ENCODE measurements around the gene EDDM13.
"Not testable (repeated sequence)": the region's sequence is repeated elsewhere in the genome, so short reads cannot be mapped to it uniquely, and the experiment has no call there.

Gene EDDM13

DNA sequence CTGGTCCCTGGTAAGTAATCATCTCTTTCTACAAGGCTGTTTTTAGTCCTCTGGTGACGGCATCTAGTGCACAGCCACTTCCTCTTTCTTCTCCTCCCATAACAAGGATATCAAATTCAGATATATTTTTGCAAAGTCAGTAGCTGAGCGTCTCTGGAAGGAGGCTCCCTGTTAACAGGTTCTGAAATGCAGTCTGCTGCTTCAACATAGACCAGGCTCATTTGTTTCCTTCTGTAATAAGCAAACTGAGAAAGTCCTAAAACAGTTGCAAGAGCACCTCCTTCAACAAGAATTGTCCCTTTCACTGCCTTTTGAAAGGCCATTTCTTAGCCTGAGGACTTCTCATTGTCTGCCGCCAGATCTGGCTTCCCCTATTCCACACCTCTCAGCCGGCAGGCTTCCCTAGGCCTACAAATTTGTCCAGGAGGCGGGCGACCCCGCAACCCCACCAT is 49.5 kb downstream of the EDDM13 start:
- peak; percentile 54 for DNase-seq

DNA sequence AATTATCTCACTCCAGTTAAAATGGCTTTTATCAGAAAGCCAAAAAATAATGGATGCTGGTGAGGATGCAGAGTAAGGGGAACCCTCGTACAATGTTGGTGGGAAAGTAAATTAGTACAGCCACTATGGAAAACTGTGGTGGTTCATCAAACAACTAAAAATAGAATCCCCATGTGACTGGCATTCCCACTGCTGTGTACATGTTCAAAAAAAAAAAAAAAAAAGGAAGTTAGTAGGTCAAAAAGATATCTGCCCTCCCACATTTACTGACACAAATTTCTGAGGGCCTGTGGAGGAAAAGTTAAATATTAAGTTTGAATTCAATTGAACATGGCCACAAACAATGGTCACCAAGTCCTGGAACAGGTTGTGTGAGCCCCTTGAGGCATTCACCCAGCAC is 51.9 kb downstream of the EDDM13 start:
- no peak for DNase-seq

DNA sequence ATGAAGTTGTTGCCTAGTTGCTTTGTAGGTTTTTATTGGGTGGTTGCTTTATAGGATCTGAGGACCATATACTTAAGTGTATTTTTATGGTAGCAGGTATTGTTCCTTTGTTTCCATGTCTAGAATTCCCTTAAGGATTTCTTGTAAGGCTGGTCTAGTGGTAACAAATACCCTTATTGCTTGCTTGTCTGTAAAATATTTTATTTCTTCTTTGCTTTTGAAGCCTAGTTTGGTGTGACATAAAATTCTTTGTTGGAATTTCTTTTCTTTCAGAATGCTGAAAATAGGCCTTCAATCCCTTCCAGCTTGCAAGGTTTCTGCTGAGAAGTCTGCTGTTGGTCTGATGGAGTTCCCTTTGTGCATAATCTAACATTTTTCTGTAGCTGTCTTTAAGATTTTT is 60.1 kb downstream of the EDDM13 start:
- no peak for DNase-seq

DNA sequence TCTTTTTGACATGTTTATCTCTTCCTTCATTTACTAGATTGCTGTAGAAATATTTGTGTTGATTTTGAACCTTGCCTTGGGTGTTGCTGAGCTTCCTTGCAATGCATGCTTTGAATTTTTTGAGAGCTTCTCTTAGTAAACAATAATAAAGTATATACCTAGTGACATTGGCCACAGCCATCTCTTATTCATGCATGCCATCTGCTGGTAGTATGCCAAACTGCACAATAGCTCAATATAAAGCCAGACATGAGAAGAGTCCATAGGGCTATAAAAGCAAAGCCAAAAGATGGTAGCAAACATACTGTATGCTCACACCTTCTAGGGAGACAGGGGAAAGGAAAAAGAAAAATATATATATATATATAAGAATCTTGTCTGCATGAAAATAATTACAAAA is 61.0 kb downstream of the EDDM13 start:
- peak; percentile 65 for DNase-seq

DNA sequence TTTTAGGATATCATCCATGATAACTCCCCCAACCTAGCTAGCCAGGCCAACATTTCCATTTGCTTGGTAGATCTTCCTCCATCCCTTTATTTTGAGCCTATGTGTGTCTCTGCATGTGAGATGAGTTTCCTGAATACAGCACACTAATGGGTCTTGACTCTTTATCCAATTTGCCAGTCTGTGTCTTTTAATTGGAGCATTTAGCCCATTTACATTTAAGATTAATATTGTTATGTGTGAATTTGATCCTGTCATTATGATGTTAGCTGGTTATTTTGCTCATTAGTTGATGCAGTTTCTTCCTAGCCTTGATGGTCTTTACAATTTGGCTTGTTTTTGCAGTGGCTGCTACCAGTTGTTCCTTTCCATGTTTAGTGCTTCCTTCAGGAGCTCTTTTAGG is 62.8 kb downstream of the EDDM13 start:
- DNase-seq = not testable (repeated sequence)

DNA sequence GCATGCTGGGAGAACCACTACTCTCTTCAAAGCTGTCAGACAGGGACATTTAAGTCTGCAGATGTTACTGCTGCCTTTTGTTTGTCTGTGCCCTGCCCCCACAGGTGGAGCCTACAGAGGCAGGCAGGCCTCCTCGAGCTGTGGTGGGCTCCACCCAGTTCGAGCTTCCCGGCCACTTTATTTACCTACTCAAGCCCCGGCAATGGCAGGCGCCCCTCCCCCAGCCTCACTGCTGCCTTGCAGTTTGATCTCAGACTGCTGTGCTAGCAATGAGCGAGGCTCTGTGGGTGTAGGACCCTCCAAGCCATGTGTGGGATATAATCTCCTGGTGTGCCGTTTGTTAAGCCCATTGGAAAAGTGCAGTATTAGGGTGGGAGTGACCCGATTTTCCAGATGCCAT is 64.5 kb downstream of the EDDM13 start:
- DNase-seq = not testable (repeated sequence)

DNA sequence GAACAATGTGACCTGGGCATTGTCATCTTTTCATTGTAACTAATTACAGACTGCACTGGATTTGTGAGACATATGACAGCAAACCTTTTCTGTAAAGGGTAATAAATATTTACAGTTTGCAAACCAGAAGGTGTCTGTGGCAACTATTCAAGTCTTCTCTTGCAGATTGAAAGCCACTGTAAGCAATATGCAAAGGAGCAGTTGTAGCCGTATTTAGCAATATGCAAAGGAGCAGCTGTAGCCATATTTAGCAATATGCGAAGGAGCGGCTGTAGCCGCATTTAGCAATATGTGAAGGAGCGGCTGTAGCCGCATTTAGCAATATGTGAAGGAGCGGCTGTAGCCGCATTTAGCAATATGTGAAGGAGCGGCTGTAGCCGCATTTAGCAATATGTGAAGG is 66.5 kb downstream of the EDDM13 start:
- not testable (repeated sequence) for DNase-seq

DNA sequence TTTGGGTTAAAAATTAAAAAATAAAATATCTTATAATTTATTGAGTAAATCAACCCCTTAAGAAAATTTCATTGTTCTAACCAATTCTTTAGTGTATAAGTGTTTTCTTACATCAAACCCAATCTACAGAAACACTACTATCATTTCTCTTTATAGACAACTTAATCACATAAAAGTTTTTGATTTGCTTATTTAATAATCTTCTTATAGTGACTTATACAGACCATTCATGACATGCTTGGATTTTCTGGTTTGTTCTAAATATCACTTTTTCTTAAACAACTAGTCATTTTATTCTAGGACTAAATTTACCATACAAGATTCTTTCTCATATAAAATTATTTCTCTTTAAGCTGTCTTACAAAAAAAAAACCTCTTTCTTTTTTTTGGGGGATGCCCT is 69.4 kb downstream of the EDDM13 start:
- no peak for DNase-seq

DNA sequence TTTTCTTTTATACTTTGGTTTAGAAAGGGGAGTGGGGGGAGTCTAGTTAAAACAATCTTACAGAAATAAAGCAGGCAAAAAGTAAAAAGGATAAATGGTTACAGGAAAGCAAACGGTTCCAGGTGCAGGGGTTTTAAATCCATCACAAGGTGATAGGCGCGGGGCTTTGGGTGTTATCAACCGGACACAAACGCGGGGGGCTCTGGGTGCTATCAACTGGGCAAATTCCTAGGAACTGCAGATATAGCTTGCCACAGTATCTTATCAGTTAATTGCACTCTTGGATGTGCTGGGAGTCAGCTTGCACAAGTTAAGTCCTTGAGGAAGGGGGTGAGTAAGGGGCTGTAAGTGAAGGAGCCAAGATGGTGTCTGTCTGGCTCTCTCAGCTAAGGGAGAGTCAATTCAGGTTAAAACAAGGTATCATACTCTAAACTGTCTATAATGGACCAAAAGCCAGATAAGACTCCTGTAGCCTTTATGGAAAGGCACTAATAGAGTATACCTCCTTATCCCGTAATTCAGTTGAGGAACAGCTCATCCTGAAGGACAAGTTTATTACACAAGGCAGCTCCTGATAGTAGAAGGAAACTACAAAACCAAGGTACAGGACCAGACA is 74.7 kb downstream of the EDDM13 start:
- DNase-seq = no peak

DNA sequence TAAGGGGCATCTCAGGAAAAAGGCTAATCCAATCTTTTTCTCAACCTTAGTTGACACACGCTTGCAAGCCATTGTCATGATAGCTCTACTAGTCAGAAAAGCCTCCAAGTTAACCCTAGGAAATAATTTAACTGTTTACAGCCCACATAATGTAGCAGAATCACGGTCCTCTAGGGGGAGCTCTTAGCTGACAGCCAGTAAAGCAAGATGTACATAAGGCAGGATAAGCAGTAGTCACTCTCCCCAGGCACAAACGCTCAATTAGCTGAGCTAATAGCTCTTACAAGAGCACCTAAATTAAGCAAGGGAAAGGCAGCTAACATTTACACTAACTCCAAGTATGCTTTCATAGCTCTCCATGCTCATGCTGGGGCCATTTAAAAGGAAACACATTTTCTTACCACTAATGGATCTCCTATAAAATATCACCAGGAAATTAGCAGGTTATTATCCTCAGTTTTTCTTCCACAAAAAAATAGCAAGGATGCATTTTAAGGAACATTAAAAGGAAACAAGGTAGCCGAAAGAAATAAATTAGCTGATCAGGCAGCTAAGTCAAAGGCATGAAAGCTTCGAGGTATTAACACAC is 75.8 kb downstream of the EDDM13 start:
- peak; percentile 53 for DNase-seq

DNA sequence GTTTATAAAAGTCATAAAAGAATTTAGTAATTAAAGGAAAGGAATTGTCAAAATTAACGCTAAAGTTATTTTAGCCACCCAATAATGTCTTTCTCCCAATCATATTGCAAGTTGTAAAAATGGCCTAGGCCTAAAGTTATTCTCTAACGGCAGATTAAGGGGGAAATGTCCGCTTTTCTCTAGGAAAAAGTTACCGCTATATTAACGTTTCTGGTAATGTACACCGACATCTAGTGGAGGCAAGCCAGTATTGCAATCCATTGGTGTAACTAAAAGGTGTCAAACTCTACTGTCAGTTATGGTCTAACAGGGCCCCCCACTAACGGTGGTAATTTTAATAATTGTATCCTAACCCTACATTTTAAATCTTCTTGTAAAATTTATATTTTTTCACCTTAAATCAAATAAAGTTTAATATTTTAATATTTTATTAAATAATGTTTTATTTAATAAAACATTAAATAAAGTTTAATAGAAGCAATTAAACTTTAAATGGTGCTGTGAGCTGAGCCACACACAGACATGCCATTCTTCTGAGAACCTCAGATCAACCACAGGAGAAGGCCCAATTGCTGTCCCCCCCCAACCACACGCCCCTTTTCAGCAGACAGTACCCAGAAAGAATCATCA is 78.0 kb downstream of the EDDM13 start:
- DNase-seq = peak; percentile 67

DNA sequence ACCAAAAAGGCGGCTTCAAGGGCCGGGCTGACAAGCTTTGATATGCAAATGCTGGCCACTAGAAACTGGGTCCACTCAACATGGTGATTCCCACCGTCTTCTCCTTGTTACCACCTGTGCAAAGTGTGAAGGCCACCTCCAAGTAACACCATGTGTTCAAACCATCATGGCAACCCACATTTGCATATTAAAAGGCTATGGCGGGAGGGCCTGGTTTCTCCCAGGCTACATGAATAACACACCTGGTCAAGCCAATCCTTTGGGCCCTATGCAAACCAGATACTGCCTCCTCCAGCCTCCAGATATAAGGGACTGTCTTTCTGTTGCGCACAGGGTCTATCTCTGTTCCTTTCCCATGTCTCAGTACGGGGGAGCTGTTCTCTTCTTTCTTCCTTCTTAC is 78.7 kb downstream of the EDDM13 start:
- no peak for DNase-seq

DNA sequence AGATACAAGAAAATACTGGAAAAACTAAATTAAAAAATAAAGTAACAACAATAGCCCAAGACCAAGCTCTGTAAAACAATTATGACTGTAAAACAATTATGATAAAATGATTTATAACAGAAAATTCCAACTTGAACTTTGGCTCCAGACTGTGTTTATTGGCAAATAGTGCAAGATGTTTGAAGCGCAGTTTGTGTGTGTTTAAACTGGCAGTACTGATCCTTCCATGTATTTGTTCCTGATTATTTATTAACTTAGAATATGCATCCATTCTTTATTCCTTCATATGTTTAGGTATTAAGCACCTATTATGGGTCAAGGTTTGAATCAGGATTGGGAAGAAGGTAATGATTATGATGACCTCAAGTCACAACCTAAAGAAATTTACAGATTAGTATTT is 83.0 kb downstream of the EDDM13 start:
- no peak for DNase-seq

DNA sequence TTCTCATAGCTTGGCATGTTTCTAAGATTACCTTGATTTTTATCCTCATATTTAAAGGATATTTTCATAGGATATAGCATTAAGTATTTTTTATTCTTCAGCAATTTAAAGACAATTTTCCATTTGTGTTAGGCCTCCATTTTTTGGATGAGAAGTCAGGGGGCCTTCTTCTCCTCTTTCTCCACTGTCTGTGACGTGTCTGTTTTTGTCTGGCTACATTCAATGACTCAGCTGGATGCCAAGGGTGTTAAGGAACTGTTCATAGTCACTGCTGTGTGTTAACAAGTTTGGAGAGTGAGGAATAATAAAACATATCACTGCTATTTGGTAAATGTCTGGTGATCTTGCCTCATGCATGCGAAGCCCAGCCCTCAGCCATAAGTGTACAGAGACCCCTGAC is 84.4 kb downstream of the EDDM13 start:
- DNase-seq = no peak

All from RPMI8226 (cell line).